ENCODE measurements around the gene SPNS1.
"Not testable (repeated sequence)": the region's sequence is repeated elsewhere in the genome, so short reads cannot be mapped to it uniquely, and the experiment has no call there.

Gene SPNS1

DNA sequence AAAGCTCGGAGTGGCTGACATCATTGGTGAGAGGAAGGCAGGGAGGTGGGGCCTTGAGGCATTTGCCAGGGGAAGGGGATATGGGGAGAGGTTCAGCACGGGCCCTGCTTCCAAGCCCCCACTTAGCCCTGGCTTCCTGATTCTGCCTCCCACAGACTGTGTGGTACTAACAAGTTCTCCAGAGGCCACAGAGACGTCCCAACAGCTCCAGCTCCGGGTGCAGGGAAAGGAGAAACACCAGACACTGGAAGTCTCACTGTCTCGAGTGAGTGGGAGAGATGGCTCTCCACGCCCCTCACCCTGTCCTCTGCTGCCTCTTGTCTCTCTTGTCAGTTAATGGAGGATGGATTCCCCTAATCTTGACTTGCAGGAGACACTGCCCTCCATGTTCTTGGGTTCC lies 15.7 kb upstream of the SPNS1 start:
- DNase-seq: no peak

DNA sequence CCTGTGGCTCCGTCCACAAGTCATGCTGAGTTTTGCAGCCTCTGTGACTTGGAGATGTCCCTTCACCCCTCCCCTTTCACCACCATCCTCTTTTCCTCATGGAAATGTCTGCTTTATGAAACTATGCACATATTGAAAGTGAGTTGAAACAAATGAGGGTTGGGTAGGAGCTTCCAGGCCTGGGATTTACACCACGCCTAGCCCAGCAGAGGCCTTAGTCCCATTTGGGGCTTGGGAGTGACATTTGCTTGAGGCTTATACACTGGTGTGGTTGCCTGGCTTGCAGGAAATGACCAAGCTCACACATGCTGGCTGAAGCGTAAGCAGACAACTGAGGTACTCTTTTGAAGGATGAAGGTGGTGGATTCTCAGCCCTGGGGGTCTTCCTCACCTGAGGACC lies 10.5 kb upstream of the SPNS1 start:
- no peak for DNase-seq

DNA sequence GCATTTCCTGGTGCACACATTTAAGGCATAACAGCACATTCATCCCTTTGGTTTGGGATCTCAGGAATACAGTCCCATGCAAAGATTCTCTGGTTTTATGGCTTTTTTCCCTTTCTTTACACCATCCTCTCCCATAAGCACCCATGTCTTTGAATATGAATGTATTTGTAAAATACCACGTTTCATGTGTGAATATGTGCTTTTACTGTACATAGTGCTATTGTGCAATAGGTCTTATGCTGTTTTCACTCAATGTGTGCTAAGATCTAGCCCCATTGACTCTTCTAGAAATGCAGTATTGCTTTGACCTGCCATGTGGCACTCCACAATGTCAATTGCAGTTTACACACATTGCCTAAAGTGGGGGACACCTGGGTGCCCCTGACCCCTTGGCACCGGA lies 10.1 kb upstream of the SPNS1 start:
- no peak for DNase-seq

DNA sequence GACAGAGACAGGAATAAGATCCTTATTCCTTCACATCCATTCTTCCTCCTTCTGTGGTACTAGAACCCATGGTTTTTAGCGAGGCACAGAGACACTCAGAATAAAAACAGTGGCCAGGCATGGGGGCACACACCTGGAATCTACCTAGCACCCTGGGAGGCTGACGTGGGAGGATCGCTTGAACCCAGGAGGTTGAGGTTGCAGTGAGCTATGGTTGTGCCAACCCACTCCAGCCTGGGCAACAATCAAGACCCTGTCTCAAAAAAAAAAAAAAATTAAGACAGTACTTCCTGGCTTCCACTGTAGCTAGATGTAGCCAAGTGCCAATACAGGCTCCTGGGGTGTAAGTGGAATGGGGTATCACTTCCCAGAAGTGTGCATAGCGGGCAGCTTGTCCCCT lies 7.4 kb upstream of the SPNS1 start:
- DNase-seq: no peak

DNA sequence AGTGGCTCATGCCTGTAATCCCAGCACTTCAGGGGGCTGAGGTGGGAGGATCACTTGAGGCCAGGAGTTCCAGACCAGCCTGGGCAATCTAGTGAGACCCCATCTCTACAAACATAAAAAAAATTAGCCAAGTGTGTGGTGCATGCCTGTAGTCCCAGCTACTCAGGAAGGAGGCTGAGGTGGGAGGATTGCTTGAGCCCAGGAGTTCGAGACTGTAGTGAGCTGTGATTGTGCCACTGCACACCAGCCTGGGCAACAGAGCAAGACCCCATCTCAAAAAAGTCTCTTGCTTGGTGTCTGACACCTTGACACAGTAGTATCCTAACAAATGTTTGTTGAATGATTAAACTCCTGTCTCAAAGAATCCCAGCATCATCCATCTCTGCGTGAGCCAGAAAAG lies 4.9 kb upstream of the SPNS1 start:
- not testable (repeated sequence) for DNase-seq

DNA sequence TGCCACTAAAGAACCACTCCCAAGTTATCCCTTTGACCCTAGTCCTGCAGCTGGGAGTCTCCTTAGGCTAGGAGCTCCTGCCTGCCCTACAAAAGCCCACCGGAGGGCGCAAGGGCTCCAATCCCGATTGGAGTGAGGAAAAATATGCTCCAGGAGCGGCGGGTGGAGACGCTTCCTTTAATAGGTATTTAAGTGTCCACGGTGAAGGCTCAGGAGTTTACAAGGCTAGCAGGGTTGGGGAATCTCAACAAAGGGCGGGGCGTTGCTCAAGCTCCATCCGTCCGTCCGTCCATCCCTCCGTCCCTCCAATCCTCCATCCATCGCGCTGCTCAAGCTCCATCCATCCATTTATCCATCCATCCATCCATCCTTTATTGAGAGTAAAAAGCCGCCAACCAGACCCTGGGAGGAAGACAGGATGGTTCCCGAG lies 556 bp upstream of the SPNS1 start:
- DNase-seq: peak; percentile 56

DNA sequence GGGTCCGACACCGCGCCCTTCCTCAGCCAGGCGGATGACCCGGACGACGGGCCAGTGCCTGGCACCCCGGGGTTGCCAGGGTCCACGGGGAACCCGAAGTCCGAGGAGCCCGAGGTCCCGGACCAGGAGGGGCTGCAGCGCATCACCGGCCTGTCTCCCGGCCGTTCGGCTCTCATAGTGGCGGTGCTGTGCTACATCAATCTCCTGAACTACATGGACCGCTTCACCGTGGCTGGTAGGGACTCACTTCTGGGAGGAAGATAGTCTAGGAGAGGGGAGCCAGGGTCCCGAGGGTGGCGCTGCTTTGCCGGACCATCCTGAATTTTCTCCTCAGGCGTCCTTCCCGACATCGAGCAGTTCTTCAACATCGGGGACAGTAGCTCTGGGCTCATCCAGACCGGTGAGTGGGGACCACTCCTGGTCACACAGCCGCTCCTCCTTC lies 601 bp downstream of the SPNS1 start:
- DNase-seq: no peak

DNA sequence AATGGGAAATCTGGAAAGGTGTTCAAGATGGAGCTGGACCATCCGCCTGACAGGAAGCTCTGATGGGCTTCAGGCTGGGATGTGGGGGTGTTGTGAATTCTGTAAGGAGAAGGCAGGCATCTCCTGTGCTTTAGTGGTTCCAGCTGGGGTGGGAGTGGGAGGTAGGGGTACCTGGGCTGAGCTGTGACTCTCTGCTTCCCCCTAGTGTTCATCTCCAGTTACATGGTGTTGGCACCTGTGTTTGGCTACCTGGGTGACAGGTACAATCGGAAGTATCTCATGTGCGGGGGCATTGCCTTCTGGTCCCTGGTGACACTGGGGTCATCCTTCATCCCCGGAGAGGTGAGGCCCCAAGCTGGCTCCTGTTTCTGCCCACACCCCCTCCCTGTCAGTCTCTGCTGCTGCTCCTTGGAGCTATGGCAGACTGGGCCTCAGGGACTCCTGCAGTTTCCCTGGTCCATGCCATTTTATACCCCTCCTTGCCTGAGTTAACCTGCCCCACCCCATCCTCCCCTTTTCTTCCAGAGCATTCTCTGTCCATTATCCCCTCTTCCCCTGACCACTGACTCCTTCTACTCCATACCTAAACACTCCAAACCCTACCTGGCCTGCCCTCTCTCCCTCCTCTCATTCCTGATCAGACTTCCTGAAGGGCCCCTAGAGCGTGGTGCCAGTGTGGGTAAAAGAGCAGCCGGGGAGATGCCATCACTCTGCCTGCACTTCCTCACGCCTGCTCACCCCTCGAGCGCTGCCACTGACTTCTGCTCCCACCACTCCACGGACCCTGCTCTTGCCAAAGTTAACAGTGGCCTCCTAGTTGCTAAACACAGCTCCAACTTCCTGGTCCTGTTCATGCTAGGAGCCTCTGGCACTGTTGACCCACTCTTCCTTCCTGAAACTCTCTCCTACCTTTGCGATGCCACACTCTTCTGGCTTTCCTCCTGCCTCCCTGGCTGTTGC lies 3.4 kb downstream of the SPNS1 start:
- no peak for DNase-seq

DNA sequence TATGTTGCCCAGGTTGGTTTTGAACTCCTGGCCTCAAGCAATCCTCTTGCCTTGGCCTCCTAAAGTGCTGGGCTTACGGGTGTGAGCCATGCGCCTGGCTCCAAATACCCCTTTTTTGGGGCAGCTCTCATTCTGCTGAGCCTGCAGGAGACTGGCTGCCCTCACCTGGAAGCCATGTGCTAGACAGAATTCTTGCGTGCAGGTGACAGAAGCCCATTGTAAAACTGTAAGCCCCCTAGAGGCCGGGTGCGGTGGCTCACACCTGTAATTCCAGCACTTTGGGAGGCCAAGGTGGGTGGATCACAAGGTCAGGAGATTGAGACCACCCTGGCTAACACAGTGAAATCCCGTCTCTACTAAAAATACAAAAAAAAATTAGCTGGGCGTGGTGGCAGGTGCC lies 5.8 kb downstream of the SPNS1 start:
- not testable (repeated sequence) for DNase-seq

DNA sequence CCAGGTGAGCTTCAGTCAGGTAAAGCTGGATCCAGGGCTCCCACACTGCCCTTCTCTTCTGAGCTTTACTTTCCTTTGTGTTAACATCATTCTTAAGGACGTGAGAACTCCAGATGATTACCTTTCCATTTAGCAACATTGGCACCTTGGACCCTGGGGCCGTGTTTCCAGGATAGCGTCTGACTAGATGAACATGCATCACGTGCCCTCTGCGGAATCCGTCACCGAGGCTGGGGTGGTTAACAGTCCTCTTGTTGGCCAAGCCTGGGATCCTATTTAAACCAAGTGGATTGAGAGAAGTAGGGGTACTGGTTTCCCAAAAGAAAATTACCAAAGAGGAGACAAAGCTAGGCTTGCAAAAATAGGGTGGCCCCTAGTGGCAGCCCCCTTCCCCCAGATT lies 6.4 kb downstream of the SPNS1 start:
- DNase-seq: no peak

DNA sequence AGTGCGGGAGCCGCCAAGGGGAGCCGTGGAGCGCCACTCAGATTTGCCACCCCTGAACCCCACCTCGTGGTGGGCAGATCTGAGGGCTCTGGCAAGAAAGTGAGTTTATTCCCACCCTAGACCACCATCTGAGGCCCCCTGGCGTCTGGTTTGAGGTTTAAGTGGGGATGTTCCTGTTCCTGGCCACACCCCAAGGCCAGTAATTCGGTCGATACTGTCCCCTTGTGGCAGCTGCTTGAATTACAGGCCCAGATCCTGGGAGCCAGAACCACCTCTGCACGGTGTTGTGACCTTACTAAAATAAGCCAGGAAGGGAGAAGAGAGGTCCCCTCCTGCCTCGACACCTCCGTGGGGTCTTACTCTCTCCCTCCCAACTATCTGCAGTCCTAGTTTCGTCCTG lies 6.9 kb downstream of the SPNS1 start:
- peak; percentile 72 for DNase-seq

DNA sequence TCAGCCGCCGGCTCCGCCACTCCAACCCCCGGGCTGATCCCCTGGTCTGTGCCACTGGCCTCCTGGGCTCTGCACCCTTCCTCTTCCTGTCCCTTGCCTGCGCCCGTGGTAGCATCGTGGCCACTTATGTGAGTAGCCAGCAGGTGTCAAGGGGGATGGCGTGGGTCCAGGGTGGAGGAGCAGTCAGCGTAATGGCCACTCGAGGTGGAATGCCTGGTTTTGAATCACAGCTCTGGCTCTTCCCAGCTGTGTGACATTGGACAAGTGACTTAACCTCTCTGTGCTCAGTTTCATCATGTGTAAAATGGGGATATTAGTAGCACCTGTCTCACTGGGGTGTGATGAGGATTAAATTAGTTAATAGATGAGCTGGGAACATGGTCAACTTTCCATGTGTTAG lies 7.8 kb downstream of the SPNS1 start:
- no peak for DNase-seq

DNA sequence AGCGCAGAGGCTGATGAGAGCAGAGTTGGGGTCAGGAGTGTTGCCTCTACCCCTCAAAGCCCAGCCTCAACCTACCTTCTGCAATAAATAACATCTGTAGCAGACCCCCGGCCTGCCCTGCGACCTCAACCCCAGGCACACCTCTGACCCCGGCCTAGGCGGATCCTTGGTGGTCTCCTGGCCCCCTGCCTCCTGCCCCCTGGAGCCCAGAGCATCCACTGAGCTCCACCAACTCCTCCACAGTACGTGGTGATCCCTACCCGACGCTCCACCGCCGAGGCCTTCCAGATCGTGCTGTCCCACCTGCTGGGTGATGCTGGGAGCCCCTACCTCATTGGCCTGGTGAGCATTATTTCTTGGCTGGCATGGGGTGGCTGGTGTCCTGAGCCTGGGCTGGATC lies 8.4 kb downstream of the SPNS1 start:
- DNase-seq: no peak

DNA sequence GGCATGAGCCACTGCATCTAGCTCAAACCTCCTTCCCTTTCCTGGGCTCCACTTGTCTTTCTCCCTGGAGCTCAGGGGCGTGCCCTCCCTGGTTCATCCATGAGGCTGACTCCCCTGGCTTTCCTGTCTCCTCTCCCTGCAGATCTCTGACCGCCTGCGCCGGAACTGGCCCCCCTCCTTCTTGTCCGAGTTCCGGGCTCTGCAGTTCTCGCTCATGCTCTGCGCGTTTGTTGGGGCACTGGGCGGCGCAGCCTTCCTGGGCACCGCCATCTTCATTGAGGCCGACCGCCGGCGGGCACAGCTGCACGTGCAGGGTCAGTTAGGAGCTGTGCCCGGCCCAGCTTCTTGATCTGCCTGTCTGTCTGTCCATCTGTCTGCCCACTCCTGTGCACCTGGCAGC lies 9.1 kb downstream of the SPNS1 start:
- no peak for DNase-seq

DNA sequence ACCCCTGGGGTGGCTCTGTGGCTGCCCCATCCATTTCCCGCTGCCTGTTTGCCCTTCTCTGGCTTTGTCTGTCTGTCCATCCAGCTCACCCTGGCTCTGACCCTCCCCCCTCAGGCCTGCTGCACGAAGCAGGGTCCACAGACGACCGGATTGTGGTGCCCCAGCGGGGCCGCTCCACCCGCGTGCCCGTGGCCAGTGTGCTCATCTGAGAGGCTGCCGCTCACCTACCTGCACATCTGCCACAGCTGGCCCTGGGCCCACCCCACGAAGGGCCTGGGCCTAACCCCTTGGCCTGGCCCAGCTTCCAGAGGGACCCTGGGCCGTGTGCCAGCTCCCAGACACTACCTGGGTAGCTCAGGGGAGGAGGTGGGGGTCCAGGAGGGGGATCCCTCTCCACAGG lies 9.5 kb downstream of the SPNS1 start:
- no peak for DNase-seq

DNA sequence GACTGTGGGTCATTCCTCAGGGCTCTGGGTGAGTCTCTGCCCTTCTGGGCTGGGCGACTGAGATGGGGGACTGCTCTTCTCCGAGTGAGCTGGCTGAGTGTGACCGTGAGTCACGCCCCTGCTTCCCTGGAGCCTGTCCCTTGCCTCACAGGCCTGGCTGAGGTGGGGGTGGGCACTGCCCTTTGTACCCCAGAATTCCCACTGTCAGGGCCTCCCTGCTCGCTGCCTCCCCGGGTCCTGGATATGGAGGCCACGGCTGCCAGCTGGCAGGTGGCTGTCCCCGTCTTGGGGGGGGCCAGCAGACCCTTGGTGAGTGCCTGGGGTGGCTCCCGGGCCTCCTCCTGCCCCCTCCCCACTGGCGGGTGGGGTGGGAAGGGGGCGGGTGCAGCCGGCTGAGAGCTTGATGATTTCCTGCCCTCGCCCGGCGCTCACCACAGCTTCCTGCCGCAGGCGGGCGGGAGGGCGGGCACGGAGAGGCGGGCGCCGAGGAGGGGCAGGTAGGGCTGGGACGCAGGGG lies 10.1 kb downstream of the SPNS1 start, which contains the start of gene LAT:
LAT (plus strand) TSS at position 434 of the 517 bp plus-strand sequence. CDS start 366 bp downstream, outside the sequence.
- peak; percentile 85 for DNase-seq

DNA sequence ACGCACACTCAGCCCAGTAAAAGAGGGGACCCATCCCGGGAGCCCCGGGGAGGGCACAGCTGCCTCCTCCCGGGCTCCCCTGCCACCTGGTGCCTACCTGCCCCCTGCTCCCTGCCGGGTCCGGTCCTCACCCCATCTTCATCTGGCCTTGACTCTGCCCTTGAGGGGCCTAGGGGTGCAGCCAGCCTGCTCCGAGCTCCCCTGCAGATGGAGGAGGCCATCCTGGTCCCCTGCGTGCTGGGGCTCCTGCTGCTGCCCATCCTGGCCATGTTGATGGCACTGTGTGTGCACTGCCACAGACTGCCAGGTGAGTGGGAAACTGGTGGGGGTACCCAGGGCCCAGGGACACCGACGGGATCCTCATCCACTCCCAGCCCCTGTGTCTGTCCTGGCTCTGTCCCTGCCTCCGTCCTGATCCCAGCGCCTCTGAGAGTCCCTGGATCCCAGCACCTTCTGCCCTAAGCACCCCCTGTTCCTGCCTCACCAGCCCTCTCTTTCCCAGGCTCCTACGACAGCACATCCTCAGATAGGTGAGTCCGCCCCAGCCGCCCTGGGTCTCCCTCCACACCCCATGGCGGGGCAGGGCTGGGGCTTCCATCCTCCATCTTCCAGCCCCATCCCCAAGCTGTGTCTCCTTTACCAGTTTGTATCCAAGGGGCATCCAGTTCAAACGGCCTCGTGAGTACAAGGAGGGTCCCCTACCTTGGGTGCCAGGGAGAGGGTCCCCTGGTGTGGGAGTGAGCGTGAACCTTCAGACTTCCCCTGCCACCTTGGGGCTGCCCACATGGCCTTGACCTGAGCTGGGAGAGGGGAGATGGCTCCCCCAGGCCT lies 10.8 kb downstream of the SPNS1 start:
- no peak for DNase-seq

DNA sequence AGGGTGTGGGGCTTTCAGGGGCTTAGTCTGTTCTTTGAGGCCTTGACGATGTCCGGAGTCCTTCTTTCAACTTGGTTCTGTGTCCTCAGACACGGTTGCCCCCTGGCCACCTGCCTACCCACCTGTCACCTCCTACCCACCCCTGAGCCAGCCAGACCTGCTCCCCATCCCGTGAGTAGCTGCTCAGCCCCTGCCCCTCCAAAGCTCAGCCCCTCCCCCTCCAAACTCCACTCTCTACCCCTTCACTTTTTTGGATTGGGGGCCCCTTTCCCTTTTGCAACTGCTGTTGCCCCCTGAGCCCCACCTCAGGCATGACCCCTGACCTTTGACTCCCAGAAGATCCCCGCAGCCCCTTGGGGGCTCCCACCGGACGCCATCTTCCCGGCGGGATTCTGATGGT lies 11.5 kb downstream of the SPNS1 start:
- no peak for DNase-seq

DNA sequence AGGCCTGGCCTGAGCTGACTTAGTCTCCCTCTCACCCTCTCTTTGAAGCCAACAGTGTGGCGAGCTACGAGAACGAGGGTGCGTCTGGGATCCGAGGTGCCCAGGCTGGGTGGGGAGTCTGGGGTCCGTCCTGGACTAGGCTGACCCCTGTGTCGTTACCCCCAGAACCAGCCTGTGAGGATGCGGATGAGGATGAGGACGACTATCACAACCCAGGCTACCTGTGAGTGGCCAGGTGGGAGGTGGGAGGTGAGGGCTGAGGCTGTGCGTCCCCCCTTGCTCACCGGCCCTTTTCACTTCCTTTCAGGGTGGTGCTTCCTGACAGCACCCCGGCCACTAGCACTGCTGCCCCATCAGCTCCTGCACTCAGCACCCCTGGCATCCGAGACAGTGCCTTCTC lies 11.9 kb downstream of the SPNS1 start:
- peak; percentile 47 for DNase-seq

DNA sequence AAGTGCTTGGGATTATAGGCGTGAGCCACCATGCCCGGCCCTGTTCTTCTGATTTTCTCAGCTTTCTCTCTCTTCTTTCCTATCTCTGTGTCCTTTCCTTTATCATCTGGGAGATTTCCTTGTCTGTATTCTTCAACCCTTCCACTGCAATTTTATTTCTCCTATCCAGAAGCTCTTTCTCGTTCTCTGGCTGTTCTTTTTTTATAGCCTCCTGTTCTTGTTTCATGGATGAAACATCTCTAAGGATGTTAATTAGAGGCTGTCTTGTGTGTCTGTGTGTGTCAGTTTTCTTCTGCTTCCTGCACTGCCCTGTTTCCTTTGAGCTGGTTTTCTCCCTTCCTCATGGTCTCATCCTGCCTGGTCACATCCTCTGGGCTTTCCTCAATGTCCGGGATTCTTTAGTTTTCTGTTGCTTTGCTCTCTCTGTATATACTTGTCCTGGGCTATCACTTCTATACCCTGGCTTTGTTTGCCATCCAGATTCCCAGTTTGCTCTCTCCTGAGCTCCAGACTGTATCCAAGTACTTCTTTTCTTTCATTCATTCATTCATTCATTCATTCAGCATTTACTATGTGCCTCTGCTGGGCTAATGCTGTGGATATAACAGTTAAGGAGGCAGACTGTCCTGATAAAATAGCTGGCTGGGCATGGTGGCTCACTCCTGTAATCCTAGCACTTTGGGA lies 12.7 kb downstream of the SPNS1 start:
- DNase-seq: no peak

DNA sequence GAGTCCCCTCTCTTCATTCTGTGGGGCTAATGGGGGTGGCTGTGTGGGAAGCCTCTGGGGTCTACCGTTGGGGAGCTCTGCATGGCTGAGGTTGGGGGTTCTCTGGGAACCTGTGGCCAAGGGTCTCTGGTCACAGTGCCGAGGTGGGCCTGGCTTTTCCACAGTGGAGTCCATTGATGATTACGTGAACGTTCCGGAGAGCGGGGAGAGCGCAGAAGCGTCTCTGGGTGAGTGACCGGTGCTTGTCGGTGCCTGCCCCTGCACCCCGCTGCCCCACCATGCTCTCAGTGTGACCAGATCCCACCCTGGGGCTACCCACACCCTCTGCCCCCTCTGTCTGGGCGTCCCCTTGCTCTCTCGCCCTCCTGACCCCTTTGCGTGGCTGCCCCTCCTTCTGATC lies 14.8 kb downstream of the SPNS1 start:
- DNase-seq: no peak

DNA sequence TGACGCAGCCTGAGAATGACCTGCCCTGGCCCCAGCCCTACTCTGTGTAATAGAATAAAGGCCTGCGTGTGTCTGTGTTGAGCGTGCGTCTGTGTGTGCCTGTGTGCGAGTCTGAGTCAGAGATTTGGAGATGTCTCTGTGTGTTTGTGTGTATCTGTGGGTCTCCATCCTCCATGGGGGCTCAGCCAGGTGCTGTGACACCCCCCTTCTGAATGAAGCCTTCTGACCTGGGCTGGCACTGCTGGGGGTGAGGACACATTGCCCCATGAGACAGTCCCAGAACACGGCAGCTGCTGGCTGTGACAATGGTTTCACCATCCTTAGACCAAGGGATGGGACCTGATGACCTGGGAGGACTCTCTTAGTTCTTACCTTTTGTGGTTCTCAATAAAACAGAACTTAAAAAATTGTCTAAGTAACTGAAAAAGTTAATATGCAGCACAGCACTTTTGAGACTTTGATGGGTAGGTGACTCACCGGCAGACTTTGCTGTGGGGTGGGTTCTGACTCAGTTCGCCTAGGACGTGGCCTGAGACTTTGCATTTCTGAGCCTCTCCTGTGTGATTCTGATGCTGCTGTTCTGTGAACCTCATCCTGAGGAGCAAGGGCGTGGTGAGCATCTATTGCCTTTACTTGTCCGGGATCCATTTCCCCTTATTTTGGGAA lies 15.9 kb downstream of the SPNS1 start:
- peak; percentile 84 for DNase-seq

Measured in stimulated activated CD4-positive, alpha-beta T cell treated with anti-CD3 and anti-CD28 coated beads, Interleukin-15, amount 100 ng/mL, for 24 hours (primary cell).